ENCODE data around the gene S100A6.

DNA sequence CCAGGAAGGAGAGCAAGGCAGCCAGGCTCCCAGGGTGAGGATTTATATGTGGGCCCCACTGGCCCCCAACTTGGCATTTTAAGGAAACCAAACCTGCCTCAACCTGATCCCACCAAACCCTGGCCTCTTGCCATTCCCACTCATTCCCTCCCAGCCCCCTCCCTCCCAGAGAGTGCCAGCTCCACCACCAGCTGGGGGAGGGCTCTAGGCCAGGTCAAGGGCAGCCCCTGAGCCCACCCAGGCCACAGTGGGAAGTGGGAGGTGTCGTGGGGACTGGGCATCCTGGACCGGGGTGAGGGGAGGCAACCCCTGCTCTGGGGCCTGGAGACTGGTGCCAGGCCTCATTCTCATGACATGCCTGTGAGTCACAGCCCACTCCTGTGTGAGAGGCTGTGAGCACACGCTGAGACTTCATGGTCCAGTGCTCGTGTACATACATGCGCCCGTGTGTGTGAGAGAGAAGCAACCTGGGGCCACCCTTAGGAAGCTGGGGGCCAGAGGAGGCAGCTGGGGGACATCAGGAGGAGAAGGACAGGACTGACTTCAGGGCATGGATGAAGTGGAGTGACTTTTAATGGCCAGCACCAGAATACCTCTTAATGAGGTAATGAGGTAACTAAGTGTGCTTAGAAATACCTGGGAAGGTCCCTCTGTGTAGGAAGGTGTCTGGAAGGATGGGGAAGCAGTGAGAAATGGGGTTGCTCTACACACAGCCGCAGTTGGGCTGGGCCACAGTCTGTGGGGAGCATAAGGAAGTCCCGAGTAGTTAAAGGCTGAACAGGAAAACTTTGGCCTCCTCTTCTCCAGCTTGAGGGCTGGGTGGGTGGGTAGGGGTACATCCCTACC, 30.0 kb upstream of the S100A6 start, which contains the start of gene S100A2:
- TF ChIP-seq, protein P1, sequence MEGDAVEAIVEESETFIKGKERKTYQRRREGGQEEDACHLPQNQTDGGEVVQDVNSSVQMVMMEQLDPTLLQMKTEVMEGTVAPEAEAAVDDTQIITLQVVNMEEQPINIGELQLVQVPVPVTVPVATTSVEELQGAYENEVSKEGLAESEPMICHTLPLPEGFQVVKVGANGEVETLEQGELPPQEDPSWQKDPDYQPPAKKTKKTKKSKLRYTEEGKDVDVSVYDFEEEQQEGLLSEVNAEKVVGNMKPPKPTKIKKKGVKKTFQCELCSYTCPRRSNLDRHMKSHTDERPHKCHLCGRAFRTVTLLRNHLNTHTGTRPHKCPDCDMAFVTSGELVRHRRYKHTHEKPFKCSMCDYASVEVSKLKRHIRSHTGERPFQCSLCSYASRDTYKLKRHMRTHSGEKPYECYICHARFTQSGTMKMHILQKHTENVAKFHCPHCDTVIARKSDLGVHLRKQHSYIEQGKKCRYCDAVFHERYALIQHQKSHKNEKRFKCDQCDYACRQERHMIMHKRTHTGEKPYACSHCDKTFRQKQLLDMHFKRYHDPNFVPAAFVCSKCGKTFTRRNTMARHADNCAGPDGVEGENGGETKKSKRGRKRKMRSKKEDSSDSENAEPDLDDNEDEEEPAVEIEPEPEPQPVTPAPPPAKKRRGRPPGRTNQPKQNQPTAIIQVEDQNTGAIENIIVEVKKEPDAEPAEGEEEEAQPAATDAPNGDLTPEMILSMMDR (conservative IDR thresholded peaks at IDR 0.05 in 1 of 2, IDR thresholded peaks at IDR 0.05 in 1 of 2; ENCODE audit: low read depth in 1 of 2, low read length in 2 of 2), result no peak
- TF ChIP-seq EZH2 (IDR thresholded peaks at IDR 0.05; ENCODE audit: low read length, missing control alignments), result no peak
